HCEC 1CT (cell line): ENCODE results near the gene PSG1.
"Not testable (repeated sequence)": the region's sequence is repeated elsewhere in the genome, so short reads cannot be mapped to it uniquely, and the experiment has no call there.

Experiments
- DNase-seq: peaks from one replicate; pipeline ENCODE4 v3.0.0-alpha.2; 2017

The PSG1 gene

DNA sequence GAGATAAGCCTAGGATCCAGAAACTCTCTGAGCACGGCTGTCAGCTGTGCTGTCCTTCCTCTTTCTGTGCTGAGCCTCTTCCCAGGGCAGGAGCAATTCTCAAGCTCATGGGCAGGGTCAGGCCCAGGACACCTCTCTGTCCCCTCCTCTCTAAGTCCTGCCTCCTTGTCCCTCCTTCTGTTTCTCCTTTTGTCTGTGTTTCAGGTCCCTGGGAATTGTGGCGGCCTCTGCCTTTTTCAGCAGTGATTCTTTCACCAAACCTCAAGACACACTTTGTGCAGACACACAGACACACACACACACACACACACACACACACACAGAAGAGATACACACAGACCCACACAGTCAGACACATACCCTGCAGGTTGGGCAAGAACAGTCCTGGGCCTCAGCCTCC, at the start of gene PSG1:
PSG1 (minus strand) TSS at position 101 of the 400 bp plus-strand sequence. CDS start 132 bp downstream, outside the sequence.
- DNase-seq, result no peak

DNA sequence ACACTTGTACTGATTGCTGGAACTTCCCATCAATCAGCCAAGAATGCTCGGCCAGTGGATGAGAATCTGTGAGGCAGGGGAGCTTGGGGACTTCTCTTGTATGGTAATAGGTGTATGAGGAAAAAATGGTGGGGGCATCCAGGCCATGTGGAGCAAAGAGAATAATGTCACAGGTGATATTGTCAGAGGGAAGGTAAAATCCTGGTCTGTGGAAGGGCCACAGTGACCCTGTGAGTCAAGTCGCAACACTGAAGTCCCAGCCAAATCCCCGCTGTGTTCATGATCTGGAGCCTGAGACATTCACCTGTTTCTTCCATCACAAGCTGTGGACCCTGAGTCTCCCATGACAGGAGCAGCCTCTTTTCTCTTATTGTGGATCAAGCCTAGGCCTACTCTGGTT, 49.4 kb upstream of the PSG1 start:
- DNase-seq, result no peak

DNA sequence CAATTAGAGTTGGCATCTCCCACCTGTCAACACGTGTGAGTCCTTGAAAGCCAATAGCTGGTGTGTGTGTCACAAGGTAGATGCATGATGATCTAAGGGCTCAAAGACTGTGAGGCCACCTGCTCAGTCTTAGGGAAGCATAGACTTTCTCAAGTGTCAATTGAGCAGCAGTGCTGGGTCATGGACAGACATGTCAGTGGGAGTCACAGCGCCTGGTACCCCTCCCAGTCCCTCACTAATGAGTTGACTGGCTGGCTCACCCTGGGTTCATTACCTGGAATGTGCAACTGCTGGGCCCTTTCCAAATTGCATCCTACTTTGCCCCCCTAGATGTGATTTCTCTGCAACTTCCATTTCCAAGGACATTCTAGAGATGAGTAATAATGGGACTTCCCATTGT, 47.3 kb upstream of the PSG1 start:
- DNase-seq, result no peak

DNA sequence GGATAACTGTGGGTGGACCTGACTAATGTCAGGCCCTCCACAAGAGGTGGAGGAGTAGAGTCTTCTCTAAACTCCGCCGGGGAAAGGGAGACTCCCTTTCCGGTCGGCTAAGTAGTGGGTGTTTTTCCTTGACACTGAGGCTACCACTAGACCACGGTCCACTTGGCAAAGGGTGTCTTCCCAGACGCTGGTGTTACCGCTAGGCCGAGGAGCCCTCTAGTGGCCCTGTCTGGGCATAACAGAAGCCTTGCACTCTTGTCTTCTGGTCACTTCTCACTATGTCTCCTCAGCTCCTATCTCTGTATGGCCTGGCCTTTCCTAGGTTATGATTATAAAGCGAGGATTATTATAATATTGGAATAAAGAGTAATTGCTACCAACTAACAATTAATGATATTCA, 43.6 kb upstream of the PSG1 start:
- peak; percentile 61 for DNase-seq

DNA sequence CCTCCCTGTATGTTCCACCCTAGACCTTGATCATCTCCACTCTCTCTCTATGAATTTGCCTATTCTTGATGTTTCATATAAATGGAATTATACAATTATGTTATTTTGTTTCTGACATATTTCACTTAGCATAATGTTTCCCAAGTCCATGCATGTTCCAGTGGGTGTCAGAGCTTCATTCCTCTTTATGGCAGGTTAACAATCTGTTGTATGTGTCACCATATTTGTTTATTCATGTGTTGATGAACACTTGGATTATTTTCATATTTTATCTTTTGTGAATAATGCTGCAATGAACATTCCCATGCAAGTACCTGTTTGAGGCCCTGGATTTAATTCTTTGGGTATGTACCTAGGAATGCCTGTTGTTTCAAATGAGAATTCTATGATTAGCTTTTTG, 41.5 kb upstream of the PSG1 start:
- not testable (repeated sequence) for DNase-seq

DNA sequence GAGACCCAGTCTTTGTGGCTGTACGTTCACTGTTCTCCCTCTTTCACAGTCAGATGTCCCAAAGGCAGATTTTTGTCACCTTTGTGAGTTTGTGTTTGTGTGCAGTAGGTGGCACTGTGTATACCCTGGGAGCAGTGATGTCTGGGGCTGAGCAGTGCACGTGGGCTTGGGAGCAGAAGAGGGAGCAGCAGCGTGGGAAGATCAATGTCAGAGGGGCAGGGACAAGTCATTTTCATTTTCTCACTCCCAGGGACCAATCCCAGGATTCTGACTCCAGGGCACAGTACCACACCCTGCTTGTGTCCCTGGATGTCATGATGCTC, 40.2 kb upstream of the PSG1 start:
- DNase-seq, result no peak

DNA sequence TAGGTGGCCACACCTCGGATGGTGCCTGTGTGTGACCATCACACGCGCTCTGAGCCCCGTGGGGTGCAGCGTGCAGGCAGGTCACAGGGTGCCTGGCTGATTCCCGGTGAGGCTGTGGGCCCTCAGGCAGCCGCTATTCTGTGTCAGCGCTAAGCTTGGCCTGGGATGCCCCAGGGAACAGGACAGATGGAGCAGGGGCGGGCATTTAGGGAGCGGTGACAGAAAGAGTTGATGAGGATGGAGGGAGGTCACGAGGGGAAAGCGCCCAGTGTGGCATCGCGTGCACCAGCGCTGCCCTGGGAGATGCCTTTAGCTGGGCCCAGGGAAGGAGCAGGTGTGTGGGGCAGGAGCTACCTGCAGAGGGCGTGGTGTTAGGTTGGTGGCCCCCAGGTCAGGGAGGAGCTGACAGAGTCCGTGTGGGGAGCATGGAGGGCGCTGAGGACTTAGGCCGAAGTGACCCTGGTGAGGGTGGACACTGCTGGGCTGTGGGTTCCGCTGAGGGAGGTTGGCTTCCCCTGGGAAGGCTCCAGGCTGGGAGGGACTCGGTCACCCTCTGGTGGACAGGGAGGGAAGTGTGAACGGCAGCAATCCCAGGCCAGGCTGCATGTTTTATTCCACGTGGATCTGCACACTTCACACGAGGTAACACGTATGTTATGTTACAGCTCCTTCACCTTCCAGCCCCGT, 39.7 kb upstream of the PSG1 start:
- DNase-seq, result not testable (repeated sequence)

DNA sequence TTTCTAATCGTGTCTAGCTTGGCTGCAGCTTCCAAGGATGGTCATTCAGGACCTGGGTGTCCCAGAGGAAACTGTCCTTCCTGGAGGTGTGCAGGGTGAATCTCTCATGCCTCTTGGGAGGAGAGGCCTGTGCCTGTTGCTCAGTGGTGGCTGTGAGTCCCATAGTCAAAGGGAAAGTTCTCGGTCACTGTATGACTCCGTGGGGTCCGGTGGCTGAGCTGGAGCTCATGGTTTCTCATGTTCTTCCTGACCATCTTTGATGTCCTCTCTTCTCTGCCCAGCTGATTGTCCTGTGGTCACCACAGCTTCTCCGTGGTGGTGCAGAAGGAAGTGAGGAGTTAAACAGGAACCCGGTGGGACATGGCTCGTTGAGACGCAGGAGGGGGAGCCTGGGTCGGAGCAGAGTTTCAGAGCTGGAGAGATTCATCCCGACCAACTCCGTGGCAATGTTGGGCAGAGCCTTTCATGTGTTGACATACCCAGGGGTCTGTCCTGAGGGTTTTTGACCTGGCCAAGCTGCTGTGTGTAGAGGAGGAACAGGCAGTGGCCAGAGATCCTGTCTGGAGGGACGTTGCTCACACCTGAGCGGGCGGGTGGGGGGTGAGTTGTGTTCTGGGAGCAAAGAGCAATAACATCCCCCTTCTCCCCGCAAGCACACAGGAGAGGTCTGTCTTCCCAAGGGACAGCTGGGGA, 39.0 kb upstream of the PSG1 start:
- not testable (repeated sequence) for DNase-seq

DNA sequence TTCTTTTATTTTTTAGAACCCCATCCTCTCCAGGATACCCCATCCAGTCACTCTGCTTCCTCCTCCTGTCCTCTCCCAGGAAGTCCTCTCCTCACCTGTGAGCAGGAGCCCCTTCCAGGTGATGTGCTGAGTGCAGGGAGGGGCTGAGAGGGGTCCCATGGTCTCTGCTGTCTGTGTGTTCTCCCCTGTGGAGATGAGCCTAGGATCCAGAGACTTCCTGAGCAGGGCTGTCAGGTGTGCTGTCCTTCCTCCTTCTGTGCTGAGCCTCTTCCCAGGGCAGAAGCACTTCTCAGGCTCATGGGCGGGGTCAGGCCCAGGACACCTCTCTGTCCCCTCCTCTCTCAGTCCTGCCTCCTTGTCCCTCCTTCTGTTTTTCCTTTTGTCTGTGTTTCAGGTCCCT, 38.1 kb upstream of the PSG1 start, which contains the start of gene PSG6:
PSG6 (minus strand) TSS at position 261 of the 400 bp plus-strand sequence; CDS start at position 159, 102 bp downstream.
- not testable (repeated sequence) for DNase-seq

DNA sequence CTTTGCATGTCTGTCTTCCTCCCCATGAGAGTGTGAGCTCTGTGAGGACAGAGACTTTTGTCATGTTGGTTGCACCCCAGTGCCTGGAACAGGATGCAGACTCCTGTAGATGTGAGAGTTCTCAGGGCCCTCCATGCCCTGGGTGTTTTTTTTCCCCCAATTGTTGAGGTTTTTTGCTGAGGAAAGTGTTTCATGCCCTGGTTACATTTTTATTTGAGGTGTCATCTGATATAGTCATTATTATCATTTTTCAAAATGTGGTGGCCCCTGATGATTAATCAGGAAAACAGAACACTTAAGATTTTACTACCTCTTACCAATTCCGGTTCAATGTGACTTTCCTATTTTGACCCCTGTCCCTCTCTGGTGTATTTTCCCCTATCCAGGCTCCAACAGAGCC, 37.4 kb upstream of the PSG1 start:
- peak; percentile 15 for DNase-seq

DNA sequence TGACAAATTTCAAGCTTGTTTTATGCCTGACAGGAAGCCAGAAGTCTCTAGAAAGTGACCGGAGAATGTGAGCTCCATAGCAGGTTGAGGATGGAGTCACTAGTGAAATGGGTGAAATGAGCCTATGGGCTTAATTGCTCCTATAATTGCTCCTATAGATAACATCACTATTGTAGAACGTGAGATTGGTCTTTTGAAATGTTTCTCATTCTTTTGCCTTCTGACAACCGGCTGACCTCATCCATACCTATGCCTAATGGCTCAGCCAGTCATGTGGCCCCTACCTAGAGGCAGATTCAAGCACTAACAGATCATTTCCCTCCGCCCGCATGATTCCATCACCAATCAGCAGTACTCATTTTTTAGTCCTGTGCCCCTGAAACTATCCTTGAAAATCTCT, 34.0 kb upstream of the PSG1 start:
- not testable (repeated sequence) for DNase-seq

DNA sequence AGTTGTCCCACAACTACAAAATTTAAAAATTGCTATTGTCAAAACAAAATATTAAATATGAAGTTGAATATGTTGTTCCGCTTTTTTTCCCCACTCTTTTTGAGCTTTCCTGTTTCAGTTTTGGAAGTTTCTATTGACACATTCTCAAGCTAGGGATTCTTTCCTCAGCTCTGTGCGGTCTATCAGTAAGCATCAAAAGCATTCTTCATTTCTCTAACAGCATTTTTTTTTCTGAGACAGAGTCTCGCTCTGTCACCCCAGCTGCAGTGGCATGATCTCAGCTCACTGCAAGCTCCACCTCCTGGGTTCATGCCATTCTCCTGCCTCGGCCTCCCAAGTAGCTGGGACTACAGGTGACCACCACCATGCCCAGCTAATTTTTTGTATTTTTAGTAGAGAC, 33.4 kb upstream of the PSG1 start:
- not testable (repeated sequence) for DNase-seq

DNA sequence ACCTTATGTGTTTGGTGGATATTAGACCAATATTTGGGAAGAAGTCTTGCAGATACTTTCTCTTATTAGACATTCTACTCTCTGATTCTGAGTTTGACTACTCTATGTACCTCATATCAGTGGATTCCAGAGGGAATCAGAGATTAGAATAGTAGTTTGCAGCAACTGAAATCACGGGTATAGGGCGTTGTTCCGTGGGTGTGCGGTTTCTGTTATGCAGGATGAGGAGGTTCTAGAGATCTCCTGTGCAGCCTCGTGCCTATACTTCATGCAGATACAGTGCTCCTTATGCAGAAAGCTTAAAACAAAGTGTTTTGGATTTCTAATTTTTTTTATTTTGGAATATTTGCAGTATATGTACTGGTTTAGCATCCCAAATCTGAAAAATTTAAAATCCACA, 32.2 kb upstream of the PSG1 start:
- DNase-seq, result not testable (repeated sequence)

DNA sequence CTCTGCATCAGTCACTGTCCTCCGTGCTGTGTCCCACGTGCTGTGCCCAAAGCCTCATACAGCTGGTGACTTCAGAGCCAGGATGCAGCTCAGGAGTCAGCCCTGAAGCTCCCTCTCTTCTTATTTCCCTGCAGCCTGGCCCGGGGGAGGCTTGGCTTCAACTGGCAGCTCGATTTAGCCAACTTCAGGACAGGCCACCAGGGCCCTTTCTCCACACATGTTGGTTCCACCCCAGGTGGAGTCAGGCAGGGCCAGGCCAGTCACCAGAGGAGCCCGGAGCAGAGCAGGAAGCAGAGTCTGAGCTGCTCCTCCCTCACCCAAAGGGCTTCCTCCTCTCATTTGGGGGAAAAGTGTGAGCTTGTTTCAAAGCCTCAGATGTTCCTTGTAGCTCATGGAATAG, 26.6 kb upstream of the PSG1 start:
- DNase-seq, result not testable (repeated sequence)

DNA sequence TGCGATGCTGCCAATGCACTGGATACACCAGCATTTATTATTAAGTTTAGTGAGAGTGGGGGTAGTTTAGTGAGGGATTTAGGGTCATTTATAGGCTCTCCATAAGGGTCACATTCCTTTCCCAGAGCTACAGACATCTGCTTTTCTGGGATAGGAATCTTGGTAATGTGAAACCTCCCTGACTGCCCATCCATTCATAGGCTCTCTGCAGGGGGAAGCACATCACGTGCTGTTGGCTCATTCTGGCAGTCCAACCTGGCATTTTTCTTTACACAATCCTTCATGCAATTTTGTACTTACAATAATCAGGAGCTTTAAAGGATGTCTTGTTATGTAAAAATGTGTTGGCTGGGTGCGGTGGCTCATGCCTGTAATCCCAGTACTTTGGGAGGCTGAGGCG, 21.0 kb upstream of the PSG1 start:
- DNase-seq, result peak; percentile 25

DNA sequence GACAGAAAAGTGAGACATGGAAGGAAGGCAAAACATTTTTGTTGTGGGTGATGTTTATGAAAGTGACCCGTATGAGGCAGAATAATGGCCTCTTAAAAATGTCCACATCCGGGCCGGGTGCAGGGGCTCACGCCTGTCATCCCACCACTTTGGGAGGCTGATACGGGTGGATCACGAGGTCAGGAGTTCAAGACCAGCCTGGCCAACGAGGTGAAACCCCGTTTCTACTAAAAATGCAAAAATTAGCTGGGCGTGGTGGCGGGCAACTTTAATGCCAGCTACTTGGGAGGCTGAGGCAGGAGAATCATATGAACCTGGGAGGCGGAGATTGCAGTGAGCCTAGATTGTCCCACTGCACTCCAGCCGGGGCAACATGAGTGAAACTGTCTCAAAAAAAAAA, 20.2 kb upstream of the PSG1 start:
- DNase-seq, result not testable (repeated sequence)

DNA sequence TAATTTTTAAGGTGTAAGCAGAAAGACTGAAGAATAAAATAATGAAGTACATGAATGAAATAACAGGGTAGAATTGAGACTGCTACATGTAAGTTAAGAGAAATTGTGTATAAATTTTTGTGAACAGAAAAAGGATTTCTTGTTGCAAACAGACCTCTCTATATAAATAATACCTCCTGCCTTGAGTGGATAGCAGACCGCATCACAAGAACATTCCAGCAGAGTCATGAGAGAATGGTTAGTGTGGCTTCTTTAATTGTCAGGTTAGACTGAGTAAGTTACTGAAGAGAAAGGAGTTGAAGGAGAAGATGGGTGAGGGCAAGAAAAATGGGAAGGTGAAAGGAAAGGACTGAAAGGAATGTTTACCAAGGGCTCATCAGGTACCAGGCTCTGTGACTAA, 19.6 kb upstream of the PSG1 start:
- DNase-seq, result not testable (repeated sequence)

DNA sequence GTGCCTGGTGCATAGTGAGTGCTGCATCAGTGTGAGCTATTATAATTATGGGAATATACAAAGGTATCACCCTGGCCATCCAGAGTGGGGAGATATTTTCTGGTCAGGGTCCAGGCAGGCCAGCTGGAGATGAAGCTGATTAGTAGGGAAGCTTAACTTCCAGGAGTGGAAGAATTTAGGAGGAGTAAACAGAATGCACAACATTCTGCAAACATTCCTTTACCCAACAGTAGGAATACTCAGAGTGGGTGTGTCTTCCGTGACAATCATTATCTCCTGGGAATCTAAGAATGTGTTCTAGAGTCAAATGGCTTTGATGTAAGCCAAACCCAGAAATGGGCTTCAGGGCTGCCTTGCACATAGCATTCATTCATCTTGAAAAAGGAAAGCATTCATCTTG, 19.1 kb upstream of the PSG1 start:
- not testable (repeated sequence) for DNase-seq

DNA sequence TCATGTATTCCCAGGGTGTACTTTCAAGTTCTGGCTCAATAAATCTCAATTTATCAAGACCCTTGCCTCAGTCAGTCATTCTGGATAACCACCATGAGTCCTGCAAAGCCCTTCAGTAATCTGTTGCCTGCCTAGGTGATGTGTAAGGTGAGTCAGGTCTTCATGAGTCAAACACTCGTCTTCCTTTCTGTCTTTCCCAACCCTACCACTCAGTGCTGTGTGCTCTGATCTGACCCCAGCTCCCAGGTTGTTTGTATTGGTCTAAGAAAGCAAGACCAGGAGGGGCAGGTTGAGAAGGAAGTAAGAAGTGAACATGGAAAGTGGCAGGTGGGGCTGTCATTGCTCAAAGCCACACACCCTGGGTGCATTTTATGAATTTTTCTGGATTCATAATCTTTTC, 18.2 kb upstream of the PSG1 start:
- not testable (repeated sequence) for DNase-seq

DNA sequence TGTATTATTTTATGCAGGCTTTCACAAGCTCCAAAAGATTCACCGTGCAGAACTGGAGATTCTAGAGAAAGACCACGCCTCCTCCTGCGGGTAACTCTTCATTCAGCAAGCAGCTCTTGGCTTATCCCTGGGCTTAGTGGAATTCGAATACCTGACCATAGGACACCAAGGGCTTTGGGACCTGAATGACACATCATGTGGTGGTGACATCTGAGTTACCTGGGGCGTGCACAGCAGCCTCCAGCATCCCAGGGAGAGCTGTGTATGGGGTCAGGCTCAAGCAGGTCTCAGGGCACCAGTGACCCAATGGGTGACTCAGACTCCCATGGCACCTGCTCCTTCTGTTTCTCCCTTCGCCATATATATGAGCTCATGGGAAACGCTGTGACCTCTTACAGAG, 10.9 kb upstream of the PSG1 start:
- not testable (repeated sequence) for DNase-seq

DNA sequence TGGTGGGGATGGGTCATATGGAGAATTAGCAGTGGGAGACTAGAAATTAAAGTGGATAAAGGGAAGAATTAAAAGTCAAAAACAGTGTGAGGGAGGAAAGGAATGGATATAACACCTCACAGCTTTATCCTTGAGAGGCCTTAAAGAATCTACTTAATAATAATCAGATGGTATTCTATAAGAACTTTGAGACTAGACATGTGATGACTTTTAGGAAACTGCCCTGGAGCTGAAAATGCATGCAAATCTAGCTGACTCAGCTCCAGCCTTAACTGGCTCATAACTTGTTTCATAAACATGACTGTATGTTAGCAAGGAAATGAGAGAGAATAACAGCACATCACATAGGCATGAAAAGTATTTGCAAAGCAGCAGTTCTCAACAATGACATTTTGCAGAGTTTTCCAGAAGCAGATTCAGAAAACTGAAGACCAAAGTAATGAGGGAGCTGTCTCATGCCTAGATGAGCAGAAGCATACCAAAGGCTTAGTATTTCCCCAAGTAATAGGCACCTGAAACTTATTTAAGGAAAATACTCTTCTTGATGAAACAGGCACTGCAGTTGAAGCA, 8.4 kb upstream of the PSG1 start:
- not testable (repeated sequence) for DNase-seq

DNA sequence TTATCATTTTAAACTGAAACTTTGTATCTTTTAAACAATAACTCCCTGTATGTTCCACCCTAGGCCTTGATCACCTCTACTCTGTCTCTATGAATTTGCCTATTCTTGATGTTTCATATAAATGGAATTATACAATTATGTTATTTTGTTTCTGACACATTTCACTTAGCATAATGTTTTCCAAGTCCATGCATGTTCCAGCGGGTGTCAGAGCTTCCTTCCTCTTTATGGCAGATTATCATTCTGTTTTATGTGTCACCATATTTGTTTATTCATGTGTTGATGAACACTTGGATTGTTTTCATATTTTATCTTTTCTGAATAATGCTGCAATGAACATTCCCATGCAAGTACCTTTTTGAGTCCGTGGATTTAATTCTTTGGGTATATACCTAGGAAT, 3.2 kb upstream of the PSG1 start:
- DNase-seq, result not testable (repeated sequence)

DNA sequence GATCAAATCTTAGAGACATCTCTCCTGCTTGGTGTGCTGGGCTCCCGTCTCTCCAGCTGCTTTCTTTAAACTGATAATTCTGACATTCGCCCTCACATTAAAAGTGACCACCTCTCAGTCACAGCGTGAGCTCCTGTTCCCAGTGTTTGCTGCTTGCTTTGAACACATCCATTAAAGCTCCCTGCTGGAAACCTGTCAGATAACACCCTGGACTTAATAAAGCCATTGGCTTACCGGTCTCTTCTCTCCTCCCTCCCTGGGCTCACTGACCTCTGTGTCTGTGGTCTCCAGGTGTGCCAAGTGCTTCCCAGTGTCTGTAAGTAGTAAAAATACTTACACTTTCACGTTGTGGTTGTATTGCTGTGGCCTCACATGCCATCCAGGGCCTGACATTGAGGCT, 2.5 kb upstream of the PSG1 start:
- DNase-seq, result not testable (repeated sequence)

DNA sequence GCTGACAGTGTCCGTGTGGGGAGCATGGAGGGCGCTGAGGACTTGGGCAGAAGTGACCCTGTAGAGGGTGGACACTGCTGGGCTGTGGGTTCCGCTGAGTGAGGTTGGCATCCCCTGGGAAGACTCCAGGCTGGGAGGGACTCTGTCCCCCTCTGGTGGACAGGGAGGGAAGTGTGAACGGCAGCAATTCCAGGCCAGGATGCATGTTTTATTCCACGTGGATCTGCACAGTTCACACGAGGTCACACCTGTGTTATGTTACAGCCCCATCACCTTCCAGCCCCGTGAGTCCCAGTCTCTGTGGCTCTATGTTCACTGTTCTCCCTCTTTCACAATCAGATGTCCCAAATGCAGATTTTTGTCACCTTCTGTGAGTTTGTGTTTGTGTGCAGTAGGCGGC, 1.8 kb upstream of the PSG1 start:
- not testable (repeated sequence) for DNase-seq
